AG04450 (cell line): ENCODE measurements around the gene ADGRV1. TPM values are rescaled to one million over a fixed set of nuclear protein-coding genes. Genes with fewer than 3 reads are reported as not detected.

Experiments used
- CTCF ChIA-PET: fragments of 300-600, 350-600 bp; formaldehyde crosslinking; extraction: SDS; loops from one replicate; lab custom pipeline; 2022; ENCODE audit warnings: antibody characterized with exemption, inconsistent platforms; lab: Charles Lee
- POLR2A ChIA-PET: fragments of 350-600 bp; formaldehyde crosslinking; extraction: SDS; loops from one replicate; lab custom pipeline; 2021; ENCODE audit warnings: antibody characterized with exemption, inconsistent platforms; lab: Yijun Ruan, JAX
- DNase-seq: peaks from one replicate; pipeline ENCODE4 v3.0.0-alpha.2; 2011; ENCODE audit warnings: low read depth, low spot score
- H3K27ac ChIP-seq: one replicate; pipeline ENCODE4 v1.5.1; 2012; ENCODE audit warnings: low read depth, low read length, control low read depth
- H3K27me3 ChIP-seq: one replicate; pipeline ENCODE4 v1.6.0; 2012; ENCODE audit warnings: low read length; ENCODE audit not compliant: control insufficient read depth, insufficient read depth
- H3K4me3 ChIP-seq: 2 replicates; pipeline ENCODE4 v1.5.1; 2011; ENCODE audit warnings: mild to moderate bottlenecking, low read depth, low read length, control low read depth
- H3K9me3 ChIP-seq: 2 replicates; pipeline ENCODE4 v1.5.1; 2012; ENCODE audit warnings: low read length; ENCODE audit not compliant: control insufficient read depth, insufficient read depth
- polyA plus RNA-seq: library from polyadenylated mRNA; depleted of rRNA; stranded (reverse); fragments of >200 nt; gene quantifications from 2 replicates; pipeline ENCODE4 v1.2.3, GENCODE V29; 2011
- TF ChIP-seq, protein P1 (sequence below): IDR thresholded peaks from 2 replicates; pipeline ENCODE4 v1.5.1; 2011; ENCODE audit warnings: low read depth, low read length, control low read depth, inconsistent platforms

ADGRV1 gene
- polyA plus RNA-seq, 1 experiment = 0.06 TPM

GRCh38 chr5:91052977-91053740 lies 494.6 kb downstream of the ADGRV1 start:
- H3K4me3 ChIP-seq = no peak overlapping the region
- no peak for DNase-seq
- POLR2A ChIA-PET = interaction anchor here (0.6 kb wide), 1 partner anchor 9 kb away, joined by 4 read pairs; no protein-coding TSS in a partner anchor
- CTCF ChIA-PET = interaction anchor here (1.2 kb wide), 1 partner anchor 367 kb away, joined by 3 read pairs; no protein-coding TSS in a partner anchor
- no peaks in the 10 kb centered on the region for H3K9me3 ChIP-seq
- no peak overlapping the region for H3K27ac ChIP-seq
- TF ChIP-seq, protein P1, sequence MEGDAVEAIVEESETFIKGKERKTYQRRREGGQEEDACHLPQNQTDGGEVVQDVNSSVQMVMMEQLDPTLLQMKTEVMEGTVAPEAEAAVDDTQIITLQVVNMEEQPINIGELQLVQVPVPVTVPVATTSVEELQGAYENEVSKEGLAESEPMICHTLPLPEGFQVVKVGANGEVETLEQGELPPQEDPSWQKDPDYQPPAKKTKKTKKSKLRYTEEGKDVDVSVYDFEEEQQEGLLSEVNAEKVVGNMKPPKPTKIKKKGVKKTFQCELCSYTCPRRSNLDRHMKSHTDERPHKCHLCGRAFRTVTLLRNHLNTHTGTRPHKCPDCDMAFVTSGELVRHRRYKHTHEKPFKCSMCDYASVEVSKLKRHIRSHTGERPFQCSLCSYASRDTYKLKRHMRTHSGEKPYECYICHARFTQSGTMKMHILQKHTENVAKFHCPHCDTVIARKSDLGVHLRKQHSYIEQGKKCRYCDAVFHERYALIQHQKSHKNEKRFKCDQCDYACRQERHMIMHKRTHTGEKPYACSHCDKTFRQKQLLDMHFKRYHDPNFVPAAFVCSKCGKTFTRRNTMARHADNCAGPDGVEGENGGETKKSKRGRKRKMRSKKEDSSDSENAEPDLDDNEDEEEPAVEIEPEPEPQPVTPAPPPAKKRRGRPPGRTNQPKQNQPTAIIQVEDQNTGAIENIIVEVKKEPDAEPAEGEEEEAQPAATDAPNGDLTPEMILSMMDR = no peak
- peaks cover 2% of the 10 kb centered on the region for H3K27me3 ChIP-seq

GRCh38 chr5:91053741-91054025 lies 495.1 kb downstream of the ADGRV1 start:
- no peak for DNase-seq
- no peaks in the 10 kb centered on the region for H3K9me3 ChIP-seq
- TF ChIP-seq, protein P1 = no peak
- no peak overlapping the region for H3K27ac ChIP-seq
- ChIA-PET CTCF (no interaction called here), POLR2A (no interaction called here)
- no peaks in the 10 kb centered on the region for H3K27me3 ChIP-seq
- H3K4me3 ChIP-seq = no peak overlapping the region

- Histone ChIP-seq H3K27ac (no peak overlapping the region), H3K4me3 (no peak overlapping the region), H3K27me3 (no peaks in the 10 kb centered on the region), H3K9me3 (no peaks in the 10 kb centered on the region)
- ChIA-PET POLR2A (no interaction called here), CTCF (no interaction called here)
- DNase-seq = no peak
- TF ChIP-seq, protein P1 = no peak
Observed at GRCh38 chr5:91058155-91058554, 499.6 kb downstream of the ADGRV1 start.

- Histone ChIP-seq H3K27ac (no peak overlapping the region), H3K4me3 (no peak overlapping the region), H3K9me3 (no peaks in the 10 kb centered on the region), H3K27me3 (no peaks in the 10 kb centered on the region)
- DNase-seq = no peak
- ChIA-PET CTCF (interaction anchor here (1.2 to 1.3 kb wide), 2 partner anchors 14 to 127 kb away, joined by 3 read pairs; no protein-coding TSS in a partner anchor), POLR2A (no interaction called here)
- TF ChIP-seq, protein P1 = no peak
Observed at GRCh38 chr5:91058575-91058974, 500.0 kb downstream of the ADGRV1 start.

- Histone ChIP-seq H3K9me3 (no peaks in the 10 kb centered on the region), H3K27ac (no peak overlapping the region), H3K27me3 (no peaks in the 10 kb centered on the region), H3K4me3 (no peak overlapping the region)
- ChIA-PET POLR2A (no interaction called here), CTCF (interaction anchor here (1.2 to 1.3 kb wide), 2 partner anchors 13 to 128 kb away, joined by 3 read pairs; no protein-coding TSS in a partner anchor)
- TF ChIP-seq, protein P1 = no peak
- no peak for DNase-seq
Observed at GRCh38 chr5:91059409-91059808, 500.8 kb downstream of the ADGRV1 start.
